GM18870 (cell line): ENCODE measurements around the gene CIRBP.

ENCODE experiments used
- ATAC-seq: cut with Tn5 transposase; IDR thresholded peaks from one replicate; pipeline ENCODE4 v1.9.1; 2021; ENCODE audit warnings: moderate library complexity; ENCODE audit not compliant: unreplicated experiment

The CIRBP gene

GRCh38 chr19:1230783-1231489 lies 38.2 kb upstream of the CIRBP start:
- no peak for ATAC-seq

- no peak for ATAC-seq
These were observed 37.1 kb upstream of the CIRBP start for GRCh38 chr19:1231729-1232637.

- no peak for ATAC-seq
These were observed 36.5 kb upstream of the CIRBP start for GRCh38 chr19:1232652-1233072.

DNA sequence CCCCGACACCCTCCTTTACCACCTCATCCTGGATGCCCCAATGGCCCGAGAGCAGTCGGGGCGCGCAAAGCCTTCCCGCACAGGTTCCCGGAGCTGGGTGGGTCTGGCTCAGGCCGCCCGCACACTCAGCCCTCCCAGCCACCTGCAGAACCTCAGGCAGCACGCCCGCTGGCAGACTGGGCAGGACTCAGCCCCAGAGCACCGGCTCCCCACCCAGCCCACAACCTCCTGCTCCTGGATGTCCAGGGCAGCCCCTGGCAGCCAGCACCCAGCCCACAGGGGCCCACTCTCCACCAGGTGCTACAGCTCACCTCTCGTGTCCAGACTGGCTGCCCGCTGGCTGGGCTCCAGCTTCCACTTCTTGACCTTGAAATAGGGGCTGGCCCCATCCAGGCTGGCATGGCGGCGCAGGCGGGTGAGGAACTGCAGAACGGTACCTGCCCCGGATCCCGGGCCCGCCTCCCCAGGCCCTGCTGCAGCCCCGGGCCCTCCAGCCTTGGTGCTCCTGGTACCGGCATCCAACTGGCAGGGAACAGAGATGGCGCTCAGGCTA lies 35.9 kb upstream of the CIRBP start:
- ATAC-seq = no peak

DNA sequence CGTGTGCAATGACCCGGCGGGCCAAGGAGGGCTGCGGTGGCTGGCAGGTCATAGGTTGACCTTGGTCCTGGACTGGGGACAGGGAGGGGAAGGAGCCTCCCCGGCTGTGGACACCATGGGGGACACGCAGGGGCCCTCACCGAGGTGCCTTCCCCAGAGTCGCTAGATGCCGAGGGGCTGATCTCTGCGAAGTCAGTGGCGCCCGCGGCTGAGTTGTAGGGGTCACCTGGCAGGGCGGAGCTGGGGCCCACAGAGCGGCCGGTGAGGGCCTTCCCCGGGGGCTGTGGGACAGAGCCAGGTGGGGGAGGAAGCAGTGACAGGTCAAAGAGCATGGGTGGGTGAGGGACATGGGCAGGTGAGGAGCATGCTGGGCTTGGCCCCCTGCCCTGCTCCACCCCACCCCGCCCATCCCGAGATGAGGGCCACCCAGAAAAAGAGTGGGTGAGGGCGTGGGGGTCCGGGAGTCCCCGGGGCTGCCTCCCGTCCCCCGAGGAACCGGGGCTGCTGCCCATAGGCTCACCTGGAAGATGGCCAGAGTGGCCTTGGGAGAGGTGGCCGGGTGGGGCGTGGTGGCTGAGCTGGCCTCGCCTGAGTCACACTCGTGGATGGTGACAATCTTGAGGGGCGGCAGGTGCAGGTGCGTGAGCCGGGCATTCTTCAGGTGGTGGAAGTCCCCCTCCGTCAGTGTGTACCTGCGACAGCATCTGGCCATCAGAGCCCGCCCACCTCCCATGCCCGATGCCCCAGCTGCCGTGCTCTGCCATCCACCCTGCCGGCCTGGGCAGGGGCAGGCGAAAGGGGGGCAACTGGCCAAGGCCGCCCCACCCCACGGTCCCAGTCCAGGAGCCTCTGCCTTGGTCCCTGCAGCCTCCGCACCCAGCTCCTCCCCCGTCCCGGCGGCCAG lies 34.8 kb upstream of the CIRBP start:
- no peak for ATAC-seq

GRCh38 chr19:1234955-1235380 lies 34.2 kb upstream of the CIRBP start:
- ATAC-seq = no peak

DNA sequence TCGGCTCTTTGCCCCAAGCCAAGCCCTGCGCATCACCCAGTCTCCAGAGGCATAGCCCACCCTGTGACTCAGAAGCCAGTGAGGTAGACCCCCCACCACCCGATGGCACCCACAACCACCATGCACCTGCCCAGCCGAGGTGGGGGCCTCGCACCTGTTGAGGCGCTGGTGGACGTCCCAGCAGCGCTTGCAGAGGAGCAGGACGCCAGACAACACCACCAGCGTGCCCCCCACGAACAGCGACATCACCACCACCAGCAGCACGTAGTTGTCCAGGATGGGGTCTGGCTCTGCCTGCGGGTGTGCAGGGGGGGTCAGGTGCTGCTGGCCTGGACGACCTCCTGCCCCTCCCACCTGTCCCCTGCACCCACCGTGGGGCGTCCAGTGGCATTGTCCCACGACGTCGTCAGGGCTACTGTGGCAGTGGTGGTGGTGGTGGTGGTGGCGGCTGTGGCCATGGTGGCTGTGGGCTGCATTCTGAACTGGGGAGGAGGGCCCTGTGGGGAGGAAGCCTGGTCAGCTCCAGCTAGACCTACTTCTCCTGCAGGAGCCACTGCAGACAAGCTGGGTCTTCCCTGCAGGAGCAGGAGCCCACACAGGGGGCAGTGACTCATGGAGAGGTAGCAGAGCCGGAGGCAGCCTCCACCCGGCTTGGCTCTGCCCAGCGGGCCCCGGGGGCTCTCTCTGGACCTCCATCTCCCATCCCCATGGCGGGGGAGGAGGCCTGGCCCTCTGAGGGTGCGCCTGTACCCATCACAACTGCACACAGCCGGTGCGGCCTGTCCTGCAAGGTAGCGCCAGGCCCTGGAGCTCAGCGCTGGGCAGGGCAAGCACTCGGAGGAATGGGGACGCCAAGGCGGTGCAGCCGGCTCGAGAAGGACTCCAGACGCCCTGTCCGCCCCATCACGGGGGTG lies 33.2 kb upstream of the CIRBP start:
- no peak for ATAC-seq

GRCh38 chr19:1236576-1236975 lies 32.6 kb upstream of the CIRBP start:
- no peak for ATAC-seq

- no peak for ATAC-seq
These were observed 32.0 kb upstream of the CIRBP start for GRCh38 chr19:1237027-1237659.

DNA sequence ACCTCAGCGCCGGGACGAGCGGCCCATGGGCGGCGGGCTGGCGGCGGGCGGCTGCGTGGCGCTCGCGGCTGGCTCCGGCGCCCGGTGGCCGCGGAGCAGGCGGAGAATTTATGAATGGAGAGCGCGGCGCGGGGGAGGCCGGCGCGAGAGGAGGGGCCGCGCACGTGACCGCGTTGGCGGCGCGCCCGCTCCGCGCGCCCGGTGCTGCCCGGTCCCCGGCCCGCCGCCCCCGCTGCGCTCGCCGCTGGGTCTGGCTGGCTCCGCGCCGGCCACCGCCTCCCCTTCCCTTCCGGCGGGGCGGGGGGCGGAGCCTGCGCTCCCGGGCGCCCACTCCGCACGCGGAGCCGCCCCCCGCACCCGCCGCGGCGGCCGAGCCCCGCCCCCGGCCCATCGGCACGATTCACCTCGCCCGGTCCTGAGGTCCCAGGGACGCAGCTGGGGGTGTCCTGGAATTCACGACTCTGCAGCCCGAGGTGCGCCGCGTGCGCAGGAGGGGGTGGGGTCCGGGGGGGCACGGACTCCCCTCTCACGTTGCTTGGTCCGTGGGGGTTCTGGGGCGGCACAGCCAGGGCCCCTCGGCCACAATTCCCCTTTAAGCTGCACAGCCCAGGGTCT lies 31.3 kb upstream of the CIRBP start, which contains the start of gene CBARP:
TSS of gene CBARP (minus strand) at position 252 of the 615 bp plus-strand sequence. CDS start 1,905 bp downstream, outside the sequence.
- ATAC-seq = no peak

- no peak for ATAC-seq
These were observed 30.5 kb upstream of the CIRBP start for GRCh38 chr19:1238369-1239303.

- ATAC-seq = no peak
These were observed 29.7 kb upstream of the CIRBP start for GRCh38 chr19:1239420-1239795.

DNA sequence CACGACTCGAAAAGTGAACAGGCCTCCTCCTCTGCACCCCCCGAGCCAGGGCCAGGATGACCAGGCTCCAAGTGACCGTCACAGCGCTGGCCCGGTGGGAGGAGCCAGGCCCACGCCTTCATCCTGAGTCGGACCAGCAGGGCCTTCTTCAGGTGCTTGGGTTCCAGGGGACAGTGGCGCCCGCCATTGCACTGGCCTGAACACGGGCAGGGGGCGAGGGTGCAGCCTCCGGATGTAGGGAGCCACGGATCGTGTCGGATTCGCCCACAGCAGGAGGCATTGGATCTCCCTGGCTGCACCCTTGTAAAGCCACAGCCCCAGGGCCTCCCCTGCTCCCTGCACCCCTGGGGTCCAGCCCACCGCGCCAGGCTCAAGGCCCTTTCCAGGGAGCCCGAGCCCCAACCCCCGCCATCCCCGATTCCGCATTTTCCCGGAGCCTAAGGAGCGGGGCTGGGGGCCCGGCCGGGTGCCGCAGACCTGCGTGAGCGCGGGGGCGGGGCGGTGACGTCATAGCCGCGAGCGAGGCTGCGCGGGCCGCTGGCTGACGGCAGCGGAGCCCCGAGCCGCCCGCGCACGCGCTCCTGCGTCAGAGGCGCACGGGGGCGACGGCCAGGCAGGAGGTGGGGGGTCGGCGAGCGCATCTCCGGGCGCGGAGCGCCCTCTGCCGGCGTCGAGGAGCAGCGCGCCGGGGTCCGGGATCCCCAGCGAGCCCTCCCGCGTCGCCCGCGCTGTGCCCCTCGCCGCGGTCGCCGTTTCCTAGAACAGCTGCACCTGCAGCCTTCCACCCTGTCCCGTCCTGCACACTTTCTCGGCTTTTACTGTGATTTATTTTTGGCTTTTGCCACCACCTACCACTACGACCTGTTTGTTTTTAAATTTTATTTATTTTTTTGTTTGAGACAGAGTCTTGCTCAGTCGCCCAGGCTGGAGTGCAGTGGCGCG lies 29.1 kb upstream of the CIRBP start:
- no peak for ATAC-seq

- ATAC-seq = no peak
These were observed 28.2 kb upstream of the CIRBP start for GRCh38 chr19:1240925-1241324.

- no peak for ATAC-seq
These were observed 27.6 kb upstream of the CIRBP start, which contains the start of gene ATP5F1D for GRCh38 chr19:1241417-1242095. Gene ATP5F1D, plus strand, starts transcription at chr19:1241751. Its CDS starts 100 bp downstream, at chr19:1241851.
